Neural progenitor cell (in vitro differentiated cells): ENCODE data around the gene AMER3.

Experiments used
- CTCF ChIP-seq: fragments of 200-600 bp; sonication (generic); IDR thresholded peaks from 2 replicates; pipeline ENCODE4 v1.5.1; 2017; ENCODE audit warnings: antibody characterized with exemption, mild to moderate bottlenecking
- EZH2 ChIP-seq: fragments of 200-600 bp; sonication (generic); IDR thresholded peaks from 2 replicates; pipeline ENCODE4 v1.6.1; 2017; ENCODE audit warnings: antibody characterized with exemption, mild to moderate bottlenecking, moderate library complexity
- EZH2phosphoT487 ChIP-seq: fragments of 200-600 bp; sonication (generic); IDR thresholded peaks from 2 replicates; pipeline ENCODE4 v1.6.1; 2017; ENCODE audit warnings: antibody characterized with exemption

- TF ChIP-seq CTCF (no peak), EZH2phosphoT487 (no peak), EZH2 (no peak)
Measured at GRCh38 chr2:130795431-130795830, 40.1 kb downstream of the AMER3 start.
